OCI-LY7 (cell line): Measurements from ENCODE around the gene PNO1. TPM values are rescaled to one million over a fixed set of nuclear protein-coding genes. Genes with fewer than 3 reads are reported as not detected.

Experiments
- BruUV-seq: library from RNA; stranded (reverse); fragments of 400-500 nt; replicated peaks from 2 replicates; lab custom pipeline; 2021; lab: Mats Ljungman, UMichigan
- CTCF ChIA-PET: fragments of 300-600 bp; sonication (Branson Sonifier 250); formaldehyde crosslinking; loops from one replicate; lab custom pipeline; 2022; ENCODE audit warnings: antibody characterized with exemption; ENCODE audit not compliant: unreplicated experiment; lab: Charles Lee
- POLR2A ChIA-PET: fragments of 300-600 bp; sonication (Branson Sonifier 250); formaldehyde crosslinking; loops from one replicate; lab custom pipeline; 2022; ENCODE audit warnings: antibody characterized with exemption; lab: Charles Lee
- DNase-seq: peaks from one replicate; pipeline ENCODE4 v3.0.0-alpha.2; 2015; ENCODE audit warnings: low spot score
- H2AFZ ChIP-seq: fragments of 200-600 bp; sonication (generic), shearing (Covaris generic); 2 replicates; pipeline ENCODE4 v1.6.1; 2014; ENCODE audit warnings: mild to moderate bottlenecking, antibody characterized with exemption, low read length, moderate library complexity
- H3K27ac ChIP-seq: fragments of 200-600 bp; sonication (generic); 2 replicates; pipeline ENCODE4 v1.5.1; 2014; ENCODE audit warnings: mixed run types, low read depth, mild to moderate bottlenecking, moderate library complexity, low read length, inconsistent platforms; ENCODE audit not compliant: poor library complexity, severe bottlenecking
- H3K36me3 ChIP-seq: fragments of 200-600 bp; sonication (generic); 2 replicates; pipeline ENCODE4 v1.6.1; 2014; ENCODE audit warnings: mild to moderate bottlenecking, antibody characterized with exemption, low read length, moderate library complexity, mixed read lengths; ENCODE audit not compliant: insufficient read depth
- H3K4me1 ChIP-seq: fragments of 200-600 bp; sonication (generic); 2 replicates; pipeline ENCODE4 v1.5.1; 2014; ENCODE audit warnings: mild to moderate bottlenecking, low read length; ENCODE audit not compliant: insufficient read depth, poor library complexity, severe bottlenecking
- H3K4me2 ChIP-seq: fragments of 200-600 bp; sonication (generic); 2 replicates; pipeline ENCODE4 v1.6.1; 2014; ENCODE audit warnings: mild to moderate bottlenecking, low read length
- H3K4me3 ChIP-seq: fragments of 200-600 bp; sonication (generic); 2 replicates; pipeline ENCODE4 v1.5.1; 2014; ENCODE audit warnings: mild to moderate bottlenecking, low read depth, low read length; ENCODE audit not compliant: poor library complexity, severe bottlenecking
- H3K79me2 ChIP-seq: fragments of 200-600 bp; sonication (generic); 2 replicates; pipeline ENCODE4 v1.6.1; 2016; ENCODE audit warnings: low read depth, mild to moderate bottlenecking, low read length, moderate library complexity, mixed read lengths; ENCODE audit not compliant: insufficient read depth
- H3K9me2 ChIP-seq: fragments of 200-600 bp; sonication (generic); 2 replicates; pipeline ENCODE4 v1.6.1; 2016; ENCODE audit warnings: mild to moderate bottlenecking, low read length, mixed read lengths; ENCODE audit not compliant: insufficient read depth
- H3K9me3 ChIP-seq: fragments of 200-600 bp; sonication (generic); 2 replicates; pipeline ENCODE4 v1.6.1; 2014; ENCODE audit warnings: mild to moderate bottlenecking, mixed run types, low read length, mixed read lengths
- H4K20me1 ChIP-seq: fragments of 200-600 bp; sonication (generic); 2 replicates; pipeline ENCODE4 v1.6.1; 2014; ENCODE audit warnings: mild to moderate bottlenecking, antibody characterized with exemption, low read length, moderate library complexity, mixed read lengths; ENCODE audit not compliant: insufficient read depth
- CTCF ChIP-seq: fragments of 200-600 bp; sonication (generic); conservative IDR thresholded peaks from 2 replicates; pipeline ENCODE4 v1.5.1; 2014; ENCODE audit warnings: mild to moderate bottlenecking, antibody characterized with exemption, low read length, moderate library complexity, mixed read lengths
- EZH2phosphoT487 ChIP-seq: fragments of 200-600 bp; sonication (generic); IDR thresholded peaks from 2 replicates; pipeline ENCODE4 v1.6.1; 2018; ENCODE audit warnings: low read depth, borderline replicate concordance, mild to moderate bottlenecking, mixed run types, antibody characterized with exemption, low read length, moderate library complexity, mixed read lengths
- intact Hi-C: fragments of 100-400 bp; cut with micrococcal nuclease; formaldehyde crosslinking; loops from one replicate; pipeline ENCODE4 v1.10.0; 2022; ENCODE audit not compliant: unreplicated experiment
- total RNA-seq, 2 experiments: library from RNA; depleted of rRNA in 1 of 2; stranded (reverse); fragments of >200 nt in 1 of 2; shearing (Covaris generic) in 1 of 2; gene quantifications; 2 replicates each; pipeline ENCODE4 v1.2.3, GENCODE V29; 2014 to 2022

PNO1 gene
- total RNA-seq, 2 experiments from 2014 or later = 18.6 to 22.5 TPM

GRCh38 chr2:68124321-68124720 lies 33.4 kb upstream of the PNO1 start:
- CTCF ChIA-PET = no interaction called here
- no peaks in the 10 kb centered on the region for H3K36me3 ChIP-seq
- intact Hi-C loops = loop anchor here (5.0 kb wide), 2 partner anchors 33 to 62 kb away; partner anchors contain the start of genes C1D and PNO1
- peaks cover 54% of the 10 kb centered on the region for H3K4me1 ChIP-seq
- H4K20me1 ChIP-seq = no peaks in the 10 kb centered on the region
- POLR2A ChIA-PET = interaction anchor here (2.1 kb wide), 1 partner anchor 61 kb away, joined by 6 read pairs; the partner anchor contains the start of gene C1D
- no peak for TF ChIP-seq CTCF
- TF ChIP-seq EZH2phosphoT487 = no peak
- no peak overlapping the region for H3K4me2 ChIP-seq
- no peak overlapping the region for H3K4me3 ChIP-seq
- no peaks in the 10 kb centered on the region for H3K9me2 ChIP-seq
- no peak overlapping the region for H2AFZ ChIP-seq
- BruUV-seq = no TSS peak
- H3K79me2 ChIP-seq = no peaks in the 10 kb centered on the region
- no peaks in the 10 kb centered on the region for H3K9me3 ChIP-seq
- no peak overlapping the region for H3K27ac ChIP-seq
- no peak for DNase-seq

GRCh38 chr2:68125821-68126220 lies 31.9 kb upstream of the PNO1 start:
- no peaks in the 10 kb centered on the region for H3K79me2 ChIP-seq
- H3K4me1 ChIP-seq = peaks cover 39% of the 10 kb centered on the region
- no peaks in the 10 kb centered on the region for H3K9me3 ChIP-seq
- no TSS peak for BruUV-seq
- TF ChIP-seq CTCF (no peak), EZH2phosphoT487 (no peak)
- no peaks in the 10 kb centered on the region for H4K20me1 ChIP-seq
- H2AFZ ChIP-seq = no peak overlapping the region
- no peak for DNase-seq
- no peak overlapping the region for H3K4me3 ChIP-seq
- ChIA-PET CTCF (no interaction called here), POLR2A (interaction anchor here (0.8 to 2.1 kb wide), 4 partner anchors 31 to 167 kb away, joined by 3 to 6 read pairs (median 4); partner anchors contain the start of gene C1D)
- peaks cover 9% of the 10 kb centered on the region; the same call in 1 of the 2 replicates for H3K36me3 ChIP-seq
- no peaks in the 10 kb centered on the region for H3K9me2 ChIP-seq
- no peak overlapping the region for H3K4me2 ChIP-seq
- H3K27ac ChIP-seq = no peak overlapping the region
- intact Hi-C loops = no loop called here

- intact Hi-C loops = no loop called here
- TF ChIP-seq CTCF (no peak), EZH2phosphoT487 (no peak)
- H3K79me2 ChIP-seq = no peaks in the 10 kb centered on the region
- H4K20me1 ChIP-seq = no peaks in the 10 kb centered on the region
- no peaks in the 10 kb centered on the region for H3K9me2 ChIP-seq
- H3K4me2 ChIP-seq = no peak overlapping the region
- H3K4me1 ChIP-seq = peaks cover 31% of the 10 kb centered on the region
- peaks cover 9% of the 10 kb centered on the region; the same call in 1 of the 2 replicates for H3K36me3 ChIP-seq
- H3K9me3 ChIP-seq = no peaks in the 10 kb centered on the region
- no peak overlapping the region for H3K27ac ChIP-seq
- CTCF ChIA-PET = no interaction called here
- no TSS peak for BruUV-seq
- no peak for DNase-seq
- H3K4me3 ChIP-seq = no peak overlapping the region
- H2AFZ ChIP-seq = no peak overlapping the region
- POLR2A ChIA-PET = no interaction called here
Measured at GRCh38 chr2:68126561-68126960, 31.1 kb upstream of the PNO1 start.
